HEK293 (cell line): ENCODE results near the gene TDRD1.
A peak's percentile ranks its signal among the peaks of the same experiment; 100 is the strongest.

Experiments
- CTCF ChIA-PET: fragments of 350-600 bp; formaldehyde crosslinking; extraction: SDS; loops from one replicate; lab custom pipeline; 2021; ENCODE audit warnings: antibody characterized with exemption; lab: Yijun Ruan, JAX
- POLR2A ChIA-PET: fragments of 300-600 bp; formaldehyde crosslinking; extraction: SDS; loops from one replicate; lab custom pipeline; 2020; ENCODE audit warnings: antibody characterized with exemption, inconsistent platforms; lab: Yijun Ruan, JAX
- H3K27ac ChIP-seq: fragments of 200-500 bp; sonication (Bioruptor generic); 2 replicates; pipeline ENCODE4 v1.5.1; 2014; ENCODE audit warnings: low read depth, low read length, control low read depth, inconsistent platforms; ENCODE audit errors: extremely low read depth
- H3K36me3 ChIP-seq, 2 experiments: fragments of 200-500 bp in 1 of 2; sonication (Bioruptor generic) in 1 of 2; 1 replicate in 1 of 2; 2 replicates in 1 of 2; pipeline ENCODE4 v1.5.1; 2014 to 2017; ENCODE audit warnings: inconsistent platforms in 2 of 2, low read length in 2 of 2; ENCODE audit not compliant: control insufficient read depth in 2 of 2, insufficient read depth in 1 of 2
- H3K4me1 ChIP-seq: fragments of 200-500 bp; sonication (Bioruptor generic); 2 replicates; pipeline ENCODE4 v1.5.1; 2014; ENCODE audit warnings: mild to moderate bottlenecking, low read length, inconsistent platforms; ENCODE audit not compliant: control insufficient read depth, insufficient read depth
- H3K4me3 ChIP-seq: 2 replicates; pipeline ENCODE4 v1.5.1; 2011; ENCODE audit warnings: low read depth, mild to moderate bottlenecking, control low read depth, low read length, moderate library complexity
- H3K9me3 ChIP-seq: fragments of 200-500 bp; sonication (Bioruptor generic); 2 replicates; pipeline ENCODE4 v1.5.1; 2014; ENCODE audit warnings: low read depth, low read length, inconsistent platforms; ENCODE audit not compliant: control insufficient read depth, insufficient read depth
- BCL11A ChIP-seq: fragments of 450-650 bp; formaldehyde crosslinking; IDR thresholded peaks from 2 replicates; pipeline ENCODE4 v1.5.1; 2016; ENCODE audit warnings: low read depth, missing biosample characterization, missing genetic modification characterization
- FEZF1 ChIP-seq: fragments of 450-650 bp; formaldehyde crosslinking; IDR thresholded peaks from 2 replicates; pipeline ENCODE4 v1.5.1; 2016; ENCODE audit warnings: missing biosample characterization, missing genetic modification characterization
- IKZF3 ChIP-seq: fragments of 450-650 bp; IDR thresholded peaks from 2 replicates; pipeline ENCODE4 v1.5.0; 2018; ENCODE audit warnings: missing biosample characterization, mild to moderate bottlenecking, missing genetic modification characterization, moderate library complexity
- KLF10 ChIP-seq: fragments of 450-650 bp; IDR thresholded peaks from 2 replicates; pipeline ENCODE4 v1.5.1; 2018; ENCODE audit warnings: missing biosample characterization, mild to moderate bottlenecking, missing genetic modification characterization
- KLF8 ChIP-seq: fragments of 450-650 bp; formaldehyde crosslinking; IDR thresholded peaks from 2 replicates; pipeline ENCODE4 v1.5.1; 2016; ENCODE audit warnings: missing biosample characterization, missing genetic modification characterization
- KLF9 ChIP-seq: fragments of 450-650 bp; formaldehyde crosslinking; IDR thresholded peaks from 2 replicates; pipeline ENCODE4 v1.5.1; 2016; ENCODE audit warnings: missing biosample characterization, missing genetic modification characterization, low read depth
- TCF7L2 ChIP-seq: IDR thresholded peaks from 2 replicates; pipeline ENCODE4 v1.6.1; 2011; ENCODE audit warnings: low read depth, mild to moderate bottlenecking, inconsistent platforms, low read length, moderate library complexity, borderline replicate concordance
- ZBTB20 ChIP-seq: fragments of 450-650 bp; formaldehyde crosslinking; IDR thresholded peaks from 2 replicates; pipeline ENCODE4 v1.5.1; 2016; ENCODE audit warnings: missing biosample characterization, missing genetic modification characterization
- ZBTB8A ChIP-seq: fragments of 450-650 bp; formaldehyde crosslinking; IDR thresholded peaks from 2 replicates; pipeline ENCODE4 v1.5.1; 2016; ENCODE audit warnings: missing biosample characterization, missing genetic modification characterization
- ZFHX2 ChIP-seq: fragments of 450-650 bp; formaldehyde crosslinking; conservative IDR thresholded peaks from 2 replicates; pipeline ENCODE4 v1.5.1; 2016; ENCODE audit warnings: missing biosample characterization, missing genetic modification characterization
- ZFP37 ChIP-seq: fragments of 450-650 bp; formaldehyde crosslinking; IDR thresholded peaks from 2 replicates; pipeline ENCODE4 v1.5.1; 2016; ENCODE audit warnings: missing biosample characterization, missing genetic modification characterization
- ZIC2 ChIP-seq: fragments of 450-650 bp; formaldehyde crosslinking; IDR thresholded peaks from 2 replicates; pipeline ENCODE4 v1.5.1; 2016; ENCODE audit warnings: missing biosample characterization, missing genetic modification characterization
- ZNF335 ChIP-seq: fragments of 450-650 bp; formaldehyde crosslinking; conservative IDR thresholded peaks from 2 replicates; pipeline ENCODE4 v1.5.1; 2016; ENCODE audit warnings: missing biosample characterization, missing genetic modification characterization
- ZNF341 ChIP-seq: fragments of 450-650 bp; formaldehyde crosslinking; IDR thresholded peaks from 2 replicates; pipeline ENCODE4; 2016; ENCODE audit warnings: low read depth, missing biosample characterization, missing genetic modification characterization
- ZNF366 ChIP-seq: fragments of 450-650 bp; formaldehyde crosslinking; conservative IDR thresholded peaks from 2 replicates; pipeline ENCODE4 v1.5.1; 2016; ENCODE audit warnings: missing biosample characterization, missing genetic modification characterization
- ZNF423 ChIP-seq: fragments of 450-650 bp; formaldehyde crosslinking; IDR thresholded peaks from 2 replicates; pipeline ENCODE4 v1.5.1; 2016; ENCODE audit warnings: missing biosample characterization, missing genetic modification characterization
- ZNF473 ChIP-seq: fragments of 450-650 bp; formaldehyde crosslinking; IDR thresholded peaks from 2 replicates; pipeline ENCODE4 v1.5.1; 2017; ENCODE audit warnings: missing biosample characterization, missing genetic modification characterization
- ZNF561 ChIP-seq: fragments of 450-650 bp; IDR thresholded peaks from 2 replicates; pipeline ENCODE4 v1.5.1; 2018; ENCODE audit warnings: missing biosample characterization, missing genetic modification characterization, borderline replicate concordance
- ZNF600 ChIP-seq: fragments of 450-650 bp; formaldehyde crosslinking; IDR thresholded peaks from 2 replicates; pipeline ENCODE4 v1.5.1; 2016; ENCODE audit warnings: missing biosample characterization, missing genetic modification characterization
- ZNF610 ChIP-seq: fragments of 450-650 bp; formaldehyde crosslinking; IDR thresholded peaks from 2 replicates; pipeline ENCODE4 v1.5.1; 2016; ENCODE audit warnings: missing biosample characterization, missing genetic modification characterization, borderline replicate concordance
- ZNF621 ChIP-seq: fragments of 450-650 bp; formaldehyde crosslinking; IDR thresholded peaks from 2 replicates; pipeline ENCODE4 v1.5.1; 2017; ENCODE audit warnings: missing biosample characterization, missing genetic modification characterization
- ZNF629 ChIP-seq: fragments of 450-650 bp; formaldehyde crosslinking; IDR thresholded peaks from 2 replicates; pipeline ENCODE4 v1.5.1; 2017; ENCODE audit warnings: missing biosample characterization, missing genetic modification characterization
- ZNF660 ChIP-seq: fragments of 450-650 bp; IDR thresholded peaks from 2 replicates; pipeline ENCODE4 v1.5.1; 2018; ENCODE audit warnings: missing biosample characterization, mild to moderate bottlenecking, missing genetic modification characterization
- ZNF664 ChIP-seq: fragments of 450-650 bp; formaldehyde crosslinking; IDR thresholded peaks from 2 replicates; pipeline ENCODE4 v1.5.1; 2016; ENCODE audit warnings: missing biosample characterization, missing genetic modification characterization
- TF ChIP-seq, protein P1 (sequence below): fragments of 450-650 bp; formaldehyde crosslinking; IDR thresholded peaks from 2 replicates; pipeline ENCODE4 v1.5.1; 2016; ENCODE audit warnings: missing biosample characterization, missing genetic modification characterization
- TF ChIP-seq, protein P2 (sequence below): fragments of 450-650 bp; formaldehyde crosslinking; IDR thresholded peaks from 2 replicates; pipeline ENCODE4 v1.5.1; 2017; ENCODE audit warnings: missing biosample characterization, missing genetic modification characterization
- TF ChIP-seq, protein P3 (sequence below): fragments of 450-650 bp; formaldehyde crosslinking; IDR thresholded peaks from 2 replicates; pipeline ENCODE4 v1.5.1; 2016; ENCODE audit warnings: missing biosample characterization, missing genetic modification characterization
- TF ChIP-seq, protein P4 (sequence below): fragments of 450-650 bp; formaldehyde crosslinking; IDR thresholded peaks from 2 replicates; pipeline ENCODE4 v1.5.1; 2016; ENCODE audit warnings: missing biosample characterization, missing genetic modification characterization
- TF ChIP-seq, protein P5 (sequence below): sonication (generic); formaldehyde crosslinking; IDR thresholded peaks from 2 replicates; pipeline ENCODE4 v1.8.1; 2022; ENCODE audit warnings: mild to moderate bottlenecking, moderate library complexity, missing genetic modification reagents

Gene TDRD1

DNA sequence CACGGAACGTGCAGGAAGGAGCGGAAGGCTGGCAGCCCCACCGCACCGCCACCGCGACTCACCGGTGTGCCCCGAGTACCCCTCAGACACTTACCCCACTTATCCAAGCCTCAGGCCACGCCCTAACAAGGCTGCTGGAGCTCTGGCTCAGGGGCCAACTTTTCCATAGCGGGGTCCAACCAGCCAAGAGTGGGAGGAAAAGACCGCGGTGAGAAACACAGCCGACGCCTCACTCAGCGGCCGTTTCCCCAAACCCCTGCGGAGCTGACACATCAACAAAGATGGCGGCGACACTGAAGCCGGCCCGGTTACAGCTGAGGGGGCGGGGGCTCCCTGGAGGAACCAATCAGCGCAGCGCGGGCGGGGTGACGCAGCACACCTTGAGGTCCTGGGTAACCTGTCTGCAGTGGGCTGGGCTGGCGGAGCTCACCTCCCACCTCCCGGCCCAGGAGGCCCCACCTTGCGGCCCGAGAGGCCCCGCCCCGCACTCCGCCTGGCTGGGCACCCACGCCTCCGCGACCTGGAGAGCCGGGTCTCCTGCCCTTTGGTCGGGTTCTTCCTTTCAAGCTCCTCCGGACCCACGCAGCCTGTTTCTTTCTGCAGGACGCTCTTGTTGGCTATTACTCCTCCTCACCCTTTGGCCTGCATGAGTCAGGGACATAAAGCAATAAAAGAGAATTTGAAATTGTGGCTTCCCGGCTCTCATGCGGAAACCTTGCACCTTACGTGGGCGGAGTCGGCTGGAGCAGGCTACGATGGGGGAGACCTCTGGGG is 5.0 kb upstream of the TDRD1 start, which contains the start of gene CCDC186:
CCDC186 (minus strand) TSS at position 283 of the 774 bp plus-strand sequence. CDS start 10,935 bp downstream, outside the sequence.
- Histone ChIP-seq H3K36me3 (no peaks in the 10 kb centered on the region; a peak in 1 of 3 replicates), H3K4me1 (peaks cover 9% of the 10 kb centered on the region), H3K4me3 (peak within 1 kb of the TSS; percentile 96), H3K9me3 (no peaks in the 10 kb centered on the region), H3K27ac (peak within 1 kb of the TSS; percentile 93)
- ChIA-PET POLR2A (interaction anchor here (0.7 to 1.6 kb wide), 7 partner anchors 15 to 131 kb away, joined by 3 to 9 read pairs (median 3); partner anchors contain the start of gene ADRB1), CTCF (interaction anchor here (0.6 to 0.7 kb wide), 2 partner anchors 130 to 229 kb away, joined by 4 to 7 read pairs; no protein-coding TSS in a partner anchor)
- peak; percentile 60 for TF ChIP-seq ZNF341 (tag by site-specific recombination)
- TF ChIP-seq ZNF473 (tag by site-specific recombination): no peak
- no peak for TF ChIP-seq FEZF1 (tag by site-specific recombination)
- TF ChIP-seq, protein P1, sequence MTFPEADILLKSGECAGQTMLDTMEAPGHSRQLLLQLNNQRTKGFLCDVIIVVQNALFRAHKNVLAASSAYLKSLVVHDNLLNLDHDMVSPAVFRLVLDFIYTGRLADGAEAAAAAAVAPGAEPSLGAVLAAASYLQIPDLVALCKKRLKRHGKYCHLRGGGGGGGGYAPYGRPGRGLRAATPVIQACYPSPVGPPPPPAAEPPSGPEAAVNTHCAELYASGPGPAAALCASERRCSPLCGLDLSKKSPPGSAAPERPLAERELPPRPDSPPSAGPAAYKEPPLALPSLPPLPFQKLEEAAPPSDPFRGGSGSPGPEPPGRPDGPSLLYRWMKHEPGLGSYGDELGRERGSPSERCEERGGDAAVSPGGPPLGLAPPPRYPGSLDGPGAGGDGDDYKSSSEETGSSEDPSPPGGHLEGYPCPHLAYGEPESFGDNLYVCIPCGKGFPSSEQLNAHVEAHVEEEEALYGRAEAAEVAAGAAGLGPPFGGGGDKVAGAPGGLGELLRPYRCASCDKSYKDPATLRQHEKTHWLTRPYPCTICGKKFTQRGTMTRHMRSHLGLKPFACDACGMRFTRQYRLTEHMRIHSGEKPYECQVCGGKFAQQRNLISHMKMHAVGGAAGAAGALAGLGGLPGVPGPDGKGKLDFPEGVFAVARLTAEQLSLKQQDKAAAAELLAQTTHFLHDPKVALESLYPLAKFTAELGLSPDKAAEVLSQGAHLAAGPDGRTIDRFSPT (tag by site-specific recombination): peak; percentile 82
- TF ChIP-seq KLF10 (tag by site-specific recombination): peak; percentile 49; the same call in 1 of the 2 replicates
- peak; percentile 71 for TF ChIP-seq ZBTB20 (tag by site-specific recombination)
- peak; percentile 80 for TF ChIP-seq ZFP37 (tag by site-specific recombination)
- TF ChIP-seq ZNF660 (tag by site-specific recombination): peak; percentile 36; the same call in 1 of the 2 replicates
- TF ChIP-seq ZNF335 (tag by site-specific recombination): peak; percentile 96
- TF ChIP-seq, protein P2, sequence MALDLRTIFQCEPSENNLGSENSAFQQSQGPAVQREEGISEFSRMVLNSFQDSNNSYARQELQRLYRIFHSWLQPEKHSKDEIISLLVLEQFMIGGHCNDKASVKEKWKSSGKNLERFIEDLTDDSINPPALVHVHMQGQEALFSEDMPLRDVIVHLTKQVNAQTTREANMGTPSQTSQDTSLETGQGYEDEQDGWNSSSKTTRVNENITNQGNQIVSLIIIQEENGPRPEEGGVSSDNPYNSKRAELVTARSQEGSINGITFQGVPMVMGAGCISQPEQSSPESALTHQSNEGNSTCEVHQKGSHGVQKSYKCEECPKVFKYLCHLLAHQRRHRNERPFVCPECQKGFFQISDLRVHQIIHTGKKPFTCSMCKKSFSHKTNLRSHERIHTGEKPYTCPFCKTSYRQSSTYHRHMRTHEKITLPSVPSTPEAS (tag by site-specific recombination): no peak
- TF ChIP-seq ZNF366 (tag by site-specific recombination): 0 out of 2 replicates have a peak, but pooled peaks have one; percentile 45
- TF ChIP-seq BCL11A (tag by site-specific recombination): peak; percentile 79; the same call in 1 of the 2 replicates
- TF ChIP-seq ZNF600: peak; percentile 50; the same call in 1 of the 2 replicates
- TF ChIP-seq ZNF621 (tag by site-specific recombination): no peak
- TF ChIP-seq, protein P3, sequence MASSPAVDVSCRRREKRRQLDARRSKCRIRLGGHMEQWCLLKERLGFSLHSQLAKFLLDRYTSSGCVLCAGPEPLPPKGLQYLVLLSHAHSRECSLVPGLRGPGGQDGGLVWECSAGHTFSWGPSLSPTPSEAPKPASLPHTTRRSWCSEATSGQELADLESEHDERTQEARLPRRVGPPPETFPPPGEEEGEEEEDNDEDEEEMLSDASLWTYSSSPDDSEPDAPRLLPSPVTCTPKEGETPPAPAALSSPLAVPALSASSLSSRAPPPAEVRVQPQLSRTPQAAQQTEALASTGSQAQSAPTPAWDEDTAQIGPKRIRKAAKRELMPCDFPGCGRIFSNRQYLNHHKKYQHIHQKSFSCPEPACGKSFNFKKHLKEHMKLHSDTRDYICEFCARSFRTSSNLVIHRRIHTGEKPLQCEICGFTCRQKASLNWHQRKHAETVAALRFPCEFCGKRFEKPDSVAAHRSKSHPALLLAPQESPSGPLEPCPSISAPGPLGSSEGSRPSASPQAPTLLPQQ (tag by site-specific recombination): peak; percentile 57; the same call in 1 of the 2 replicates
- TF ChIP-seq ZNF423 (tag by site-specific recombination): 0 out of 2 replicates have a peak, but pooled peaks have one; percentile 12
- TF ChIP-seq, protein P4, sequence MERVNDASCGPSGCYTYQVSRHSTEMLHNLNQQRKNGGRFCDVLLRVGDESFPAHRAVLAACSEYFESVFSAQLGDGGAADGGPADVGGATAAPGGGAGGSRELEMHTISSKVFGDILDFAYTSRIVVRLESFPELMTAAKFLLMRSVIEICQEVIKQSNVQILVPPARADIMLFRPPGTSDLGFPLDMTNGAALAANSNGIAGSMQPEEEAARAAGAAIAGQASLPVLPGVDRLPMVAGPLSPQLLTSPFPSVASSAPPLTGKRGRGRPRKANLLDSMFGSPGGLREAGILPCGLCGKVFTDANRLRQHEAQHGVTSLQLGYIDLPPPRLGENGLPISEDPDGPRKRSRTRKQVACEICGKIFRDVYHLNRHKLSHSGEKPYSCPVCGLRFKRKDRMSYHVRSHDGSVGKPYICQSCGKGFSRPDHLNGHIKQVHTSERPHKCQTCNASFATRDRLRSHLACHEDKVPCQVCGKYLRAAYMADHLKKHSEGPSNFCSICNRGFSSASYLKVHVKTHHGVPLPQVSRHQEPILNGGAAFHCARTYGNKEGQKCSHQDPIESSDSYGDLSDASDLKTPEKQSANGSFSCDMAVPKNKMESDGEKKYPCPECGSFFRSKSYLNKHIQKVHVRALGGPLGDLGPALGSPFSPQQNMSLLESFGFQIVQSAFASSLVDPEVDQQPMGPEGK (tag by site-specific recombination): peak; percentile 75; the same call in 1 of the 2 replicates
- TF ChIP-seq ZNF629 (tag by site-specific recombination): peak; percentile 71
- peak; percentile 65 for TF ChIP-seq KLF9 (tag by site-specific recombination)
- TF ChIP-seq ZNF561 (tag by site-specific recombination): 0 out of 2 replicates have a peak, but pooled peaks have one; percentile 74
- TF ChIP-seq, protein P5, sequence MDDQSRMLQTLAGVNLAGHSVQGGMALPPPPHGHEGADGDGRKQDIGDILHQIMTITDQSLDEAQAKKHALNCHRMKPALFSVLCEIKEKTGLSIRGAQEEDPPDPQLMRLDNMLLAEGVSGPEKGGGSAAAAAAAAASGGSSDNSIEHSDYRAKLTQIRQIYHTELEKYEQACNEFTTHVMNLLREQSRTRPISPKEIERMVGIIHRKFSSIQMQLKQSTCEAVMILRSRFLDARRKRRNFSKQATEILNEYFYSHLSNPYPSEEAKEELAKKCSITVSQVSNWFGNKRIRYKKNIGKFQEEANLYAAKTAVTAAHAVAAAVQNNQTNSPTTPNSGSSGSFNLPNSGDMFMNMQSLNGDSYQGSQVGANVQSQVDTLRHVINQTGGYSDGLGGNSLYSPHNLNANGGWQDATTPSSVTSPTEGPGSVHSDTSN (CRISPR knock-in tag): peak; percentile 57; the same call in 1 of the 2 replicates
- TF ChIP-seq ZNF610: 0 out of 2 replicates have a peak, but pooled peaks have one; percentile 58
- peak; percentile 32; the same call in 1 of the 2 replicates for TF ChIP-seq ZBTB8A
- peak; percentile 69 for TF ChIP-seq ZIC2 (tag by site-specific recombination)
- no peak for TF ChIP-seq TCF7L2
- peak; percentile 89 for TF ChIP-seq ZFHX2 (tag by site-specific recombination)
- TF ChIP-seq IKZF3 (tag by site-specific recombination): no peak
- TF ChIP-seq KLF8 (tag by site-specific recombination): peak; percentile 77; the same call in 1 of the 2 replicates
- no peak for TF ChIP-seq ZNF664
